Measurements from ENCODE around the gene ALDH1L1. TPM values are rescaled to one million over a fixed set of nuclear protein-coding genes. Genes with fewer than 3 reads are reported as not detected.

ALDH1L1 gene
- total and polyA plus RNA-seq, 4 donors, result 0.51 to 9.0 (median 2.8) TPM

- peaks cover 0 to 2% (median 0%) of the 10 kb centered on the region in 5 donors for H3K4me1 ChIP-seq (ENCODE audit: control insufficient read depth in 5 of 5, insufficient read depth in 5 of 5, low read length in 5 of 5)
- ATAC-seq (ENCODE audit: insufficient read depth, low FRiP score) (no peak), DNase-seq (no peak)
- H3K27me3 ChIP-seq (ENCODE audit: control insufficient read depth in 3 of 3, insufficient read depth in 3 of 3, low read length in 2 of 3), result no peaks in the 10 kb centered on the region
- H3K9me3 ChIP-seq (ENCODE audit: control insufficient read depth in 4 of 4, insufficient read depth in 3 of 4, low read length in 3 of 4), result peaks cover 0 to 2% (median 0%) of the 10 kb centered on the region in 4 donors
- no peak overlapping the region for H3K9ac ChIP-seq (ENCODE audit: insufficient read depth in 1 of 2, low read length in 2 of 2)
- 76 to 77% methylated on average over 9 of the region's 9 CpGs for WGBS, 2 donors
- TF ChIP-seq, protein P1, sequence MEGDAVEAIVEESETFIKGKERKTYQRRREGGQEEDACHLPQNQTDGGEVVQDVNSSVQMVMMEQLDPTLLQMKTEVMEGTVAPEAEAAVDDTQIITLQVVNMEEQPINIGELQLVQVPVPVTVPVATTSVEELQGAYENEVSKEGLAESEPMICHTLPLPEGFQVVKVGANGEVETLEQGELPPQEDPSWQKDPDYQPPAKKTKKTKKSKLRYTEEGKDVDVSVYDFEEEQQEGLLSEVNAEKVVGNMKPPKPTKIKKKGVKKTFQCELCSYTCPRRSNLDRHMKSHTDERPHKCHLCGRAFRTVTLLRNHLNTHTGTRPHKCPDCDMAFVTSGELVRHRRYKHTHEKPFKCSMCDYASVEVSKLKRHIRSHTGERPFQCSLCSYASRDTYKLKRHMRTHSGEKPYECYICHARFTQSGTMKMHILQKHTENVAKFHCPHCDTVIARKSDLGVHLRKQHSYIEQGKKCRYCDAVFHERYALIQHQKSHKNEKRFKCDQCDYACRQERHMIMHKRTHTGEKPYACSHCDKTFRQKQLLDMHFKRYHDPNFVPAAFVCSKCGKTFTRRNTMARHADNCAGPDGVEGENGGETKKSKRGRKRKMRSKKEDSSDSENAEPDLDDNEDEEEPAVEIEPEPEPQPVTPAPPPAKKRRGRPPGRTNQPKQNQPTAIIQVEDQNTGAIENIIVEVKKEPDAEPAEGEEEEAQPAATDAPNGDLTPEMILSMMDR (IDR thresholded peaks at IDR 0.05; ENCODE audit: control extremely low read depth, extremely low read depth), result no peak
- H3K4me3 ChIP-seq, result no peak overlapping the region
- H3K27ac ChIP-seq (ENCODE audit: low read depth in 1 of 2, low read length in 1 of 2), result no peak overlapping the region
- no peaks in the 10 kb centered on the region for H3K36me3 ChIP-seq (ENCODE audit: control insufficient read depth in 4 of 4, insufficient read depth in 4 of 4, low read length in 4 of 4)
These were observed 62.6 kb downstream of the ALDH1L1 start for GRCh38 chr3:126117786-126118185.

GRCh38 chr3:126117212-126117611, 63.2 kb downstream of the ALDH1L1 start:
- Histone ChIP-seq H3K27ac (ENCODE audit: low read depth in 1 of 2, low read length in 1 of 2) (no peak overlapping the region), H3K27me3 (ENCODE audit: control insufficient read depth in 3 of 3, insufficient read depth in 3 of 3, low read length in 2 of 3) (no peaks in the 10 kb centered on the region), H3K36me3 (ENCODE audit: control insufficient read depth in 4 of 4, insufficient read depth in 4 of 4, low read length in 4 of 4) (no peaks in the 10 kb centered on the region), H3K4me1 (ENCODE audit: control insufficient read depth in 5 of 5, insufficient read depth in 5 of 5, low read length in 5 of 5) (peaks cover 0 to 2% (median 0%) of the 10 kb centered on the region in 5 donors), H3K9ac (ENCODE audit: insufficient read depth in 1 of 2, low read length in 2 of 2) (no peak overlapping the region), H3K9me3 (ENCODE audit: control insufficient read depth in 4 of 4, insufficient read depth in 3 of 4, low read length in 3 of 4) (peaks cover 0 to 2% (median 0%) of the 10 kb centered on the region in 4 donors), H3K4me3 (no peak overlapping the region)
- TF ChIP-seq, protein P1 (IDR thresholded peaks at IDR 0.05; ENCODE audit: control extremely low read depth, extremely low read depth), result no peak
- DNase-seq, result no peak
- WGBS, 2 donors, result 95 to 97% methylated on average over 3 of the region's 3 CpGs
- ATAC-seq (ENCODE audit: insufficient read depth, low FRiP score), result no peak

DNA sequence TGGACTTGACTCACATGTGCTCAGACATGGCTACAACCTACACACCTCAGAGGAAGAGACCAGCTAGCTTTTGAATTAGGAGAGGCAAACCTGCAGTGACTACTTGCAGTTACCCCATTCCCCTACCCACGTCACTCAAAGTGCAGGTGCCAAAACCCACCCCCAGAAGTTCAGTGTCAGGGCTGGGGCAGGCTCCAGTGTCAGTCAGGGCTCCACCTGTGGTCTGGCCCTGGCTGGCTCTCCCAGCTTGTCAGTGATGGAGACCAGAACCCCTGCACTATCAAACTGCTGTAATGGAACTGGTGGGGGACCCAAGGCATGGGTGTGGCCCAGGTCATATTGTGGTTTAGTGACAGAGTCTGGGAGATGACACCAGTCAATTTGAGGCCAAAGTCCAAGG, 63.9 kb downstream of the ALDH1L1 start:
- no peaks in the 10 kb centered on the region for H3K27me3 ChIP-seq (ENCODE audit: control insufficient read depth in 3 of 3, insufficient read depth in 3 of 3, low read length in 2 of 3)
- H3K27ac ChIP-seq (ENCODE audit: low read depth in 1 of 2, low read length in 1 of 2), result no peak overlapping the region
- DNase-seq (no peak), ATAC-seq (ENCODE audit: insufficient read depth, low FRiP score) (no peak)
- no peaks in the 10 kb centered on the region for H3K9me3 ChIP-seq (ENCODE audit: control insufficient read depth in 4 of 4, insufficient read depth in 3 of 4, low read length in 3 of 4)
- H3K4me1 ChIP-seq (ENCODE audit: control insufficient read depth in 5 of 5, insufficient read depth in 5 of 5, low read length in 5 of 5), result peaks cover 0 to 2% (median 0%) of the 10 kb centered on the region in 5 donors
- TF ChIP-seq, protein P1 (IDR thresholded peaks at IDR 0.05; ENCODE audit: control extremely low read depth, extremely low read depth), result no peak
- no peak overlapping the region for H3K9ac ChIP-seq (ENCODE audit: insufficient read depth in 1 of 2, low read length in 2 of 2)
- 84 to 87% methylated on average over 1 of the region's 1 CpG for WGBS, 2 donors
- H3K36me3 ChIP-seq (ENCODE audit: control insufficient read depth in 4 of 4, insufficient read depth in 4 of 4, low read length in 4 of 4), result no peaks in the 10 kb centered on the region
- no peak overlapping the region for H3K4me3 ChIP-seq
